Stimulated activated CD4-positive, alpha-beta T cell treated with anti-CD3 and anti-CD28 coated beads, Interleukin-2, amount 100 ng/mL, for 4 hours (primary cell): ENCODE measurements around the gene TCL1B.
"Not testable (repeated sequence)": the region's sequence is repeated elsewhere in the genome, so short reads cannot be mapped to it uniquely, and the experiment has no call there.

Source experiments
- DNase-seq: peaks from one replicate; pipeline ENCODE4 v3.0.0-alpha.2; 2020; ENCODE audit warnings: low read depth

Gene TCL1B

GRCh38 chr14:95685978-95686922, at the start of gene TCL1B:
Gene TCL1B (plus strand): TSS chr14:95686426. CDS start chr14:95686468, 42 bp downstream.
- DNase-seq, result no peak

DNA sequence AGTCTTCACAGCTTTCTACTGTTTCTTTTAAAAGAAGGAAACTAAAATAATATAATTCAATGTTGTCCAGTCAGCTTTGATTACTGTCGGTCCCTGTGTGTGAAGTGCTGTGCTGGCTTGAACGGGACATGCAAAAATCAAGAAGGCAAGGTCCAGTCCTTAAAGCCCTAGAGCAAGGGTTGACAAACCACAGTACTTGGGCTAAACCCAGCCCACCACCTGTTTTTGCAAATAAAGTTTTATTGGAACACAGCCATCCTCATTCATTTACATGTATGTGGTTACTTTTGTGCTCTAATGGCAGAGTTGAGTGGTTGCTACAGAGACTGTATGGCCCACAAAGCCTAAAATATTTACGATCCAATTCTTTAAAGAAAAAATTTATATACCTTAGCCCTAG, 41.2 kb upstream of the TCL1B start:
- DNase-seq, result no peak

GRCh38 chr14:95645389-95645996, 40.7 kb upstream of the TCL1B start:
- DNase-seq, result no peak

GRCh38 chr14:95647926-95648325, 38.3 kb upstream of the TCL1B start:
- DNase-seq, result no peak

DNA sequence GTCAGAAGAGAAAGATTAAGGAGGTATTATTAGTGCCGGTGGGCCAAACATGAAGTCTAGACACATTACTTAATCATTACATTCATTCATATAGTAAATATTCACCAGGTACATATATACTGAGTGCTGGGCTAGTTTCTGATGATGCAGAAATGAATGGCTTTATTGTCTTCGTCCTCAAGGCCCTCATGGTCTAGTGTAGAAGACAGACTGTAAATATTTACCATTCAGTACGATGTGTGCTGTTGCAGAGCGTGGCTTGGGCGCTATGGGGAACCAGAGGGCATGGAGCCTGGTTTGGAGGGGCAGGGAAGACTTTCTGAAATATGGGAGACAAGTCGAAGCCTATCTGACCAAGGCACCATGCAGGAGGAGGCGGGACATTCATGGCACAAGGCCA, 37.0 kb upstream of the TCL1B start:
- no peak for DNase-seq

DNA sequence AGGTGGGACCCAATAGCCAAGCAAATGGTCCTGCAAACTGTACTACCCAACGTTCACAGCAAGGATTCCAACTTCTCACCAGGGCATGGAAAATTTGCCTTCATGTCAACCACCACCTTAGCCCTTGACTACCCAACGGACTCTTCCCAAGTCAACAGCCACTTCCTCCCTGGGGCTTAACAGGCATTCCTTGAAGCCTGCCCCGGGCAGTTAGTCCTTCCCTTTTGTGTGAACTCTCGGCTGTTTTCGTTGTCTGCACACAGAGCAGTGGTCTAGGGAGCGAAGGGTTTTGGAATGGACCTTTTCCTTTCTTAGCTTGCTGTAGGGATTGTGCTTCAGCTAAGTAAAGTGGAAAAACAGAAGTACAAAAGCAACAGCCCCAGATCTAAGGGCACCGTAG, 35.2 kb upstream of the TCL1B start:
- DNase-seq, result no peak

- no peak for DNase-seq
Measured at GRCh38 chr14:95651821-95652583, 34.2 kb upstream of the TCL1B start.

DNA sequence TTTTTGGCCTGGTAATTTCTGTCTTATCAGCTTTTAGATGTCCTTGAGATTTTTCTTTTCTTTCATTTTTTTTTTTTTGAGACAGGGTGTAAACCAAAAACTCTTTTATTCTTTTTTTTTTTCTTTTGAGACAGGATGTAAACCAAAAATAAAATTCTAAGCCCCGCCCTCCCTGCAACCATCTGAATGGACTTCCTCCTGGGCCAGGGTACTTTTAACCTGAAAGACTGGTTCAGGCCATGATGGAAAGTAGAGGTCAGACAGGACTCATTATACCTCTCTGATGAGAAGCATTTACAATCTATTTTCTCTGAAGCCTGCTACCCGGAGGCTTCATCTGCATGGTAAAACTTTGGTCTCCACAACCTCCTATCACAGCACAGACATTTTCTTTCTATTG, 33.5 kb upstream of the TCL1B start:
- no peak for DNase-seq

- DNase-seq, result no peak
Measured at GRCh38 chr14:95655461-95655860, 30.8 kb upstream of the TCL1B start.

DNA sequence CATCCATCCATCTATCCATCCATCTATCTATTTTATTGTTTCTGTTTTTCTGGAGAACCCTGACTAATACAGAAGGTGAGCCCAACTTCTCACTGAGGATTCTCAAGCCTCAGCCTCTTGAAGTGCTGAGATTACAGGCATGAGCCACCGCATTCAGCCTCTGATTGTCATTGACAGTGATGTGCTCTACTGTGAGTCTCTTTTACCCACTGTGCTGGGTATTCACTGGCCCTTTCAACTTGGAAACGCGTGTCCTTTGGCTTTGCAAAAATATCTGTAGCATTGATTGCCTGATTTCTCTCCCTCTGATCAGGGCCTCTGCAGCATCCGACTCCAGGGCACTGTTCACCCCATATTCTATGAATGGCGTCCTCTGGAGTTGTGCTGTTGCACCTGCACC, 29.6 kb upstream of the TCL1B start:
- no peak for DNase-seq

DNA sequence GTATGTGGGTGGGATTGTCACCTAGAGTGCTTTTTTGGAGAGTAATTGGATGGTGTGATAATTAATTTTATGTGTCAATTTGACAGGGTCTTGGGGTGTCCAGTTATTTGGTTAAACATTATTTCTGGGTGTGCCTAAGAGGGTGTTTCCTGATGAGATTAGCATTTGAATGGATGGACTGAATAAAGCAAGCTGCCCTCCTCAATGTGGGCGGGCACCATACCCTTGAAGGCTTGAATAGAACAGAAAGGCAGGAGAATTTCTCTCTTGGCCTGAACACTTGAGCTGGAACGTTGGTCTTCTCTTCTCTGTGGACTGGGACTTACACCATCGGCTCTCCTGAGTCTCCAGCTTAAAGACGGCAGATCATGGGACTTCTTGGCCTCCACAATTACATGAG, 28.8 kb upstream of the TCL1B start:
- DNase-seq, result no peak

DNA sequence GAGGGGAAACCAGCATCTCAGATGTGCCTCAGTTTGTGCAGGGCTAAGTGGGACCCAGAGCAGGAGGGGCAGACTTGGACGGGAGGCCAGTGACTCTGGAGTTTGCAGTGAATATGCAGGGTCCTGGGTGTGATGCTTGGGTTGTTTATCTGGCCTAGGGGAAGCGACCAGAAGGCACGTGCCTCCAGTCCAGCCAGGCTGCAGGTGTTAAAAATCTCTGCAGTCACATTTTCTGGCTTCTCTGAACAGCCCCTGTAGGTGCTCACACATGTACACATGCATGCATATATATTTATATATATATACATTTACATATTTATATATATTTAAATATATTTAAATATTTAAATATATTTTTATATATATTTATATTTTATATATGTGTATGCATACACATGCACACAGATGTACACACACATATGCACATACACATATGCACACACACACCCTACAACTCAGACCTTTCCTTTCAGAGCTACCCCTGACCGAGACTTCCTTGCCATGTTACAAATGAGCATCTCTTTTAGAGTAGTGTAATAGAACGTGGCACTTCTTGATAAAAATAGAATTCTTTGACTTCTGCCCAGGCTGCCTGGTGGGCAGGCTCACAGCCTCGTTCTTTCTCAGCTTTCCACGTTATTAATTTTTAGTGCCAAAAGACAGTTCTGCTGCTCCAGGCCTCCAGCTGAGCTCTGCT, 26.8 kb upstream of the TCL1B start:
- no peak for DNase-seq

- DNase-seq, result no peak
Measured at GRCh38 chr14:95659990-95660385, 26.2 kb upstream of the TCL1B start.

GRCh38 chr14:95660651-95661515, 25.3 kb upstream of the TCL1B start:
- no peak for DNase-seq

DNA sequence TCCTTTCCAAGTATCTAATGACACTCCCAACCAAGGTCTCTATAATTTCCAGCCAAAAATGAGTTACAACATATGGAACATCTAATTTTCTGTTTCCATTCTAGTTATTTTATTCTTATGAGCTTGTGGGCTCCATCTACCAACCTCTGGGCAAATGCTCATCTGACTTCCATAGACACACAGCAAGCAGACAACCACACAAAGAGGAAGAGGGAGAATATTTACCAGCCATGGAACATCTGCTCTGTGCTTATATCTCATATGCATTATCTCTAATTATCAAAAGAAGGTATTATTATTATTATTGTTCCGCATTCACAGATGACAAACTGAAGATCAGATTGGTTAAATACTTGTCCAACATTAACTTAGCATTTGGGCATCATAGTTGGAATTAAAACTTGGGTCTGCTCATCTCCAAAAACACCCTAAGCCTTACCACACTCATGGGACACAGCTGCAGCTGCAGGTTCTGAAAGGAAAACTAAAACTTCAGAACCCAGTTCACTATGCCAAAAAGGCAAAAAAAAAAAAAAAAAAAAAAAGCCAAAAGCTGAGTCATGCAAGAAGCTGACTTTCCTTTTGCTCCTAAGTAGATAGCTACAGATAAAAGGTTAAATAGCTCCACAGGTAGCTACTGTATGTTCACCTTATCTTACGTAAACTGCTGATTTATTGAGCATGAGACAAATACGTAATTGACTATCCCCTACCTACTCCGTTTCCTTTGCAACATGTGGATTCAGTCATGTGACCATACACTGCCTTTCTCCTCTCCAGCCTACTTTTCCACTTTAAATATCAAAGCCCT, 23.6 kb upstream of the TCL1B start:
- DNase-seq, result no peak

- no peak for DNase-seq
Measured at GRCh38 chr14:95663226-95663797, 22.9 kb upstream of the TCL1B start.

GRCh38 chr14:95664066-95664465, 22.2 kb upstream of the TCL1B start:
- DNase-seq, result no peak

DNA sequence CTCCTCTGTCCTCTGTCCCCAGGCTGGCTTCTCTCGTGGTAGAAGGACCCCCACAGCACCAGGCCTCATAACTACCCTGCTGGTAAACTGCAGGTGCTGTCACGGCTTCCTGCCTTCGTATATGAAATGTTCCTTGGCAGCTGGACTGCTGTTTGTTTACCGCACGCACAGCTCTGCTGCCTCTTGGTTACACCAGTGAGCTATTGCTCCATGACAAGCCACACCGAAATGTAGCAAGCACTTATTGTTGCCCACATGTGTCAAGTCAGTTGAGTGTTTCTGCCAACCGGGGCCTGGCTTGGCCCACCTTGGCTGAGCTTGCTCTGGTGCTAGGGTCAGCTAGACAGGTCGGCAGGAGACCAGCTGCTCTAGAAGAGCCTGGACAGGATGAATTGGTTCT, 21.7 kb upstream of the TCL1B start:
- DNase-seq, result no peak

DNA sequence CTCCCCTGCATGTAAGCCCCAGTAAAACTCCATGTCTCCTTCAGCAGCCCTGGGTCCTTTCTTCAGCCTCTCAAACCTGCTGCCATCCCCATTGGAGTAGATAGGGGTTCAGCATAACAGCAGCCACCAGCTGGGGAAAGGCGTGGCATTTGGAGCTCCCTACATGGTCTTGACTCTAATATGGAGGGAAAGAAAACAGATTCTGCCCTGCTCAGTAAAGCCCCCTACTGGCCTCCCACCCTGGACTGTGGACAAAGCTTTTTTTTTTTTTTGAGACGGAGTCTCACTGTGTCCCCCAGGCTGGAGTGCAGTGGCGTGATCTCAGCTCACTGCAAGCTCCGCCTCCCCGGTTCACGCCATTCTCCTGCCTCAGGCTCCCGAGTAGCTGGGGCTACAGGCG, 20.7 kb upstream of the TCL1B start:
- not testable (repeated sequence) for DNase-seq

DNA sequence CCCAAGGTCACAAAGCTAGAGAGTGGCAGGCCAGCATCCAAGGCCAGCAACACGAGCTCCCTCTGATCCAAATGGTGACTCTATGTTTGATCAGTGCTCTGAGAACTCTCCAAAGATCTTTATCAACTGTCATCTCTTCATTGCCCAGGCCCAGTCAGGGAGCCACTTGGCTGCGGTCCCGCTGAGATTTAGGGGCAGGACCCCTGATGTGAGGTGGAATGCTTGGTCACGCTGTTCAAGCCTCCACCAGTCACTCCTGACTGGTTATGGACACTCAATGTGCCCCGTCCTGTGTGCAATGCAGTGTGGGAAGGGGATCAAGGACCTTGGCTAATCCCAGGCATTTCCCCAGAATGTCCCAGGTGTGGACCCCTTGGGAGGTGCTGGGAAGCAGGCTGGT, 19.8 kb upstream of the TCL1B start:
- no peak for DNase-seq
